ENCODE data around the gene LY9.

DNA sequence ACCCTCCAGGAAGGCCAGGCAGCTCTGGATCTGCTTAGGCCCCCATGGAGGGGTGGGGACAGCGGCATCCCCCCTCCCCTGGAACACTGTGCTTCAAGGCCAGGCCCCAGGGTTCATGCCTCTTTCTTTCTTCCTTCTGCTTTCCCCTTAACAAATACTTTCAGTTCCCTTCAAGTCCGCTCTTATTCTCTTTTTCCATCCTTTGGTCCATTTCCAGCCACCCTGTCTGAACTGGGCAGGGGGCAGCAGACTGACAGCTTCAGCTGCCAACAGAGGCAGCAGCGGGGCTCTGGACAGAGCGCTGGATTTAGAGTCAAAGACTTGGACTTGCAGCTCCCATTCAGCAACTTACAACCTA, 67.8 kb downstream of the LY9 start:
- TF ChIP-seq STAG1 (CRISPR knock-in tag; IDR thresholded peaks at IDR 0.05; ENCODE audit: borderline replicate concordance) (no peak), POLR2AphosphoS5 (IDR thresholded peaks at IDR 0.05; ENCODE audit: control insufficient read depth, insufficient read depth, low read depth, low read length) (no peak), FIP1L1 (IDR thresholded peaks at IDR 0.05; ENCODE audit: low read depth, low read length, poor library complexity, severe bottlenecking) (no peak), NFIC (IDR thresholded peaks at IDR 0.05) (no peak), CHD2 (IDR thresholded peaks at IDR 0.05; ENCODE audit: low read depth, low read length) (no peak), NELFE (IDR thresholded peaks at IDR 0.05; ENCODE audit: insufficient read depth, insufficient read length) (no peak), MTA3 (IDR thresholded peaks at IDR 0.05; ENCODE audit: borderline replicate concordance) (no peak), ZNF384 (IDR thresholded peaks at IDR 0.05; ENCODE audit: low read depth, low read length) (no peak), SIX5 (IDR thresholded peaks at IDR 0.05; ENCODE audit: borderline replicate concordance in 1 of 2, insufficient read depth in 1 of 2, low read depth in 1 of 2, low read length in 2 of 2) (no peak)
- TF ChIP-seq, protein P1, sequence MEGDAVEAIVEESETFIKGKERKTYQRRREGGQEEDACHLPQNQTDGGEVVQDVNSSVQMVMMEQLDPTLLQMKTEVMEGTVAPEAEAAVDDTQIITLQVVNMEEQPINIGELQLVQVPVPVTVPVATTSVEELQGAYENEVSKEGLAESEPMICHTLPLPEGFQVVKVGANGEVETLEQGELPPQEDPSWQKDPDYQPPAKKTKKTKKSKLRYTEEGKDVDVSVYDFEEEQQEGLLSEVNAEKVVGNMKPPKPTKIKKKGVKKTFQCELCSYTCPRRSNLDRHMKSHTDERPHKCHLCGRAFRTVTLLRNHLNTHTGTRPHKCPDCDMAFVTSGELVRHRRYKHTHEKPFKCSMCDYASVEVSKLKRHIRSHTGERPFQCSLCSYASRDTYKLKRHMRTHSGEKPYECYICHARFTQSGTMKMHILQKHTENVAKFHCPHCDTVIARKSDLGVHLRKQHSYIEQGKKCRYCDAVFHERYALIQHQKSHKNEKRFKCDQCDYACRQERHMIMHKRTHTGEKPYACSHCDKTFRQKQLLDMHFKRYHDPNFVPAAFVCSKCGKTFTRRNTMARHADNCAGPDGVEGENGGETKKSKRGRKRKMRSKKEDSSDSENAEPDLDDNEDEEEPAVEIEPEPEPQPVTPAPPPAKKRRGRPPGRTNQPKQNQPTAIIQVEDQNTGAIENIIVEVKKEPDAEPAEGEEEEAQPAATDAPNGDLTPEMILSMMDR (IDR thresholded peaks at IDR 0.05 in 2 of 3, conservative IDR thresholded peaks at IDR 0.05 in 1 of 3; ENCODE audit: insufficient read depth in 2 of 3, low read depth in 1 of 3, low read length in 3 of 3) = no peak
- TF ChIP-seq, protein P2, sequence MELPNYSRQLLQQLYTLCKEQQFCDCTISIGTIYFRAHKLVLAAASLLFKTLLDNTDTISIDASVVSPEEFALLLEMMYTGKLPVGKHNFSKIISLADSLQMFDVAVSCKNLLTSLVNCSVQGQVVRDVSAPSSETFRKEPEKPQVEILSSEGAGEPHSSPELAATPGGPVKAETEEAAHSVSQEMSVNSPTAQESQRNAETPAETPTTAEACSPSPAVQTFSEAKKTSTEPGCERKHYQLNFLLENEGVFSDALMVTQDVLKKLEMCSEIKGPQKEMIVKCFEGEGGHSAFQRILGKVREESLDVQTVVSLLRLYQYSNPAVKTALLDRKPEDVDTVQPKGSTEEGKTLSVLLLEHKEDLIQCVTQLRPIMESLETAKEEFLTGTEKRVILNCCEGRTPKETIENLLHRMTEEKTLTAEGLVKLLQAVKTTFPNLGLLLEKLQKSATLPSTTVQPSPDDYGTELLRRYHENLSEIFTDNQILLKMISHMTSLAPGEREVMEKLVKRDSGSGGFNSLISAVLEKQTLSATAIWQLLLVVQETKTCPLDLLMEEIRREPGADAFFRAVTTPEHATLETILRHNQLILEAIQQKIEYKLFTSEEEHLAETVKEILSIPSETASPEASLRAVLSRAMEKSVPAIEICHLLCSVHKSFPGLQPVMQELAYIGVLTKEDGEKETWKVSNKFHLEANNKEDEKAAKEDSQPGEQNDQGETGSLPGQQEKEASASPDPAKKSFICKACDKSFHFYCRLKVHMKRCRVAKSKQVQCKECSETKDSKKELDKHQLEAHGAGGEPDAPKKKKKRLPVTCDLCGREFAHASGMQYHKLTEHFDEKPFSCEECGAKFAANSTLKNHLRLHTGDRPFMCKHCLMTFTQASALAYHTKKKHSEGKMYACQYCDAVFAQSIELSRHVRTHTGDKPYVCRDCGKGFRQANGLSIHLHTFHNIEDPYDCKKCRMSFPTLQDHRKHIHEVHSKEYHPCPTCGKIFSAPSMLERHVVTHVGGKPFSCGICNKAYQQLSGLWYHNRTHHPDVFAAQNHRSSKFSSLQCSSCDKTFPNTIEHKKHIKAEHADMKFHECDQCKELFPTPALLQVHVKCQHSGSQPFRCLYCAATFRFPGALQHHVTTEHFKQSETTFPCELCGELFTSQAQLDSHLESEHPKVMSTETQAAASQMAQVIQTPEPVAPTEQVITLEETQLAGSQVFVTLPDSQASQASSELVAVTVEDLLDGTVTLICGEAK (IDR thresholded peaks at IDR 0.05) = no peak
- TF ChIP-seq, protein P2 (CRISPR knock-in tag; IDR thresholded peaks at IDR 0.05) = no peak

Data from K562 (cell line).